H1 (cell line): ENCODE measurements around the gene TLR10. TPM values are rescaled to one million over a fixed set of nuclear protein-coding genes. Genes with fewer than 3 reads are reported as not detected.

Experiments
- CBX5 ChIP-seq: fragments of 300-800, 300-1000 bp; sonication (generic); IDR thresholded peaks from 2 replicates; pipeline ENCODE4 v1.7.1; 2016; ENCODE audit warnings: antibody characterized with exemption, low read length, low read depth
- CHD2 ChIP-seq: IDR thresholded peaks from 2 replicates; pipeline ENCODE4 v1.6.1; 2012; ENCODE audit warnings: low read length, improper control_type of control experiment
- MAFK ChIP-seq: IDR thresholded peaks from 2 replicates; pipeline ENCODE4 v1.6.1; 2012; ENCODE audit warnings: low read depth, mild to moderate bottlenecking, improper control_type of control experiment, low read length
- RBBP5 ChIP-seq: IDR thresholded peaks from 2 replicates; pipeline ENCODE4 v1.7.1; 2012; ENCODE audit warnings: low read depth, mild to moderate bottlenecking, inconsistent platforms, low read length, moderate library complexity, borderline replicate concordance
- RXRA ChIP-seq: IDR thresholded peaks from 2 replicates; pipeline ENCODE4 v1.6.1; 2011; ENCODE audit warnings: low read depth, mild to moderate bottlenecking, low read length, moderate library complexity; ENCODE audit not compliant: insufficient read depth
- SAP30 ChIP-seq: fragments of 300-600 bp; sonication (generic); IDR thresholded peaks from 2 replicates; pipeline ENCODE4 v1.7.1; 2012; ENCODE audit warnings: low read length, moderate library complexity, mild to moderate bottlenecking, inconsistent platforms; ENCODE audit not compliant: insufficient read depth, insufficient replicate concordance
- SRF ChIP-seq: IDR thresholded peaks from 2 replicates; pipeline ENCODE4 v1.6.1; 2011; ENCODE audit warnings: mild to moderate bottlenecking, low read depth, low read length, moderate library complexity
- polyA plus RNA-seq, 7 experiments: library from polyadenylated mRNA; depleted of rRNA in 3 of 7; stranded (reverse) in 5 of 7; unstranded in 2 of 7; fragments of >200 nt in 5 of 7; fragments of 200-250 nt in 2 of 7; gene quantifications; 1 replicate in 5 of 7; 2 replicates in 1 of 7; 4 replicates in 1 of 7; pipeline versions ENCODE4 v1.2.1 to v1.2.3, GENCODE V29; 2011 to 2013; ENCODE audit warnings: missing spikeins in 2 of 7, mixed read lengths in 2 of 7
- total RNA-seq: library from RNA; stranded (reverse); fragmentation: NEBNext Ultra II Directional; extraction: Animal tissue kit (Norgen Biotek cat#: 25700); gene quantifications from 2 replicates; pipeline ENCODE4 v1.2.1, GENCODE V29; 2021
- TF ChIP-seq, protein P1 (sequence below): IDR thresholded peaks from 2 replicates; pipeline ENCODE4 v1.6.1; 2012; ENCODE audit warnings: inconsistent platforms

Gene TLR10
- total and polyA plus RNA-seq, 2 of the 8 experiments (the other 6 are each of a cell fraction or from before 2014, with no cell fraction given) = not detected

- TF ChIP-seq RXRA = no peak
- no peak for TF ChIP-seq SRF
- no peak for TF ChIP-seq SAP30
- TF ChIP-seq, protein P1, sequence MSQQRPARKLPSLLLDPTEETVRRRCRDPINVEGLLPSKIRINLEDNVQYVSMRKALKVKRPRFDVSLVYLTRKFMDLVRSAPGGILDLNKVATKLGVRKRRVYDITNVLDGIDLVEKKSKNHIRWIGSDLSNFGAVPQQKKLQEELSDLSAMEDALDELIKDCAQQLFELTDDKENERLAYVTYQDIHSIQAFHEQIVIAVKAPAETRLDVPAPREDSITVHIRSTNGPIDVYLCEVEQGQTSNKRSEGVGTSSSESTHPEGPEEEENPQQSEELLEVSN = no peak
- no peak for TF ChIP-seq RBBP5
- TF ChIP-seq MAFK = no peak
- no peak for TF ChIP-seq CHD2
- no peak for TF ChIP-seq CBX5
These were observed 5.5 kb upstream of the TLR10 start (continued) for GRCh38 chr4:38788317-38788716.
